DOHH2 (cell line): ENCODE data around the gene KCNJ14.

ENCODE experiments used
- H3F3A ChIP-seq: fragments of 200-600 bp; sonication (generic), shearing (Covaris generic); 2 replicates; pipeline ENCODE4 v1.6.0; 2016; ENCODE audit warnings: antibody characterized with exemption, mild to moderate bottlenecking; ENCODE audit not compliant: control insufficient read depth, insufficient read depth
- H3K27ac ChIP-seq: fragments of 200-600 bp; sonication (generic); 2 replicates; pipeline ENCODE4 v1.5.1; 2014; ENCODE audit warnings: low read depth, mild to moderate bottlenecking, low read length, moderate library complexity
- H3K27me3 ChIP-seq: fragments of 200-600 bp; sonication (generic); 2 replicates; pipeline ENCODE4 v1.6.1; 2014; ENCODE audit warnings: mild to moderate bottlenecking, low read length, mixed read lengths; ENCODE audit not compliant: control insufficient read depth
- H3K36me3 ChIP-seq: fragments of 200-600 bp; sonication (generic); 2 replicates; pipeline ENCODE4 v1.6.1; 2014; ENCODE audit warnings: mild to moderate bottlenecking, low read length, moderate library complexity, mixed read lengths; ENCODE audit not compliant: control insufficient read depth
- H3K4me1 ChIP-seq: fragments of 200-600 bp; sonication (generic); 2 replicates; pipeline ENCODE4 v1.6.1; 2014; ENCODE audit warnings: mild to moderate bottlenecking, low read length, mixed read lengths; ENCODE audit not compliant: control insufficient read depth
- H3K4me2 ChIP-seq: fragments of 200-600 bp; sonication (generic); 2 replicates; pipeline ENCODE4 v1.6.0; 2014; ENCODE audit warnings: mild to moderate bottlenecking, low read length, moderate library complexity
- H3K4me3 ChIP-seq: fragments of 200-600 bp; sonication (generic); 2 replicates; pipeline ENCODE4 v1.5.1; 2014; ENCODE audit warnings: mild to moderate bottlenecking, low read length, mixed read lengths
- H3K79me2 ChIP-seq: fragments of 200-600 bp; sonication (generic); 2 replicates; pipeline ENCODE4 v1.6.1; 2014; ENCODE audit warnings: mild to moderate bottlenecking, low read length, mixed read lengths; ENCODE audit not compliant: control insufficient read depth
- H3K9me2 ChIP-seq: fragments of 200-600 bp; sonication (generic); replicated peaks from 2 replicates; pipeline ENCODE4 v1.6.1; 2014; ENCODE audit warnings: mild to moderate bottlenecking, low read length, mixed read lengths; ENCODE audit not compliant: control insufficient read depth
- H3K9me3 ChIP-seq: fragments of 200-600 bp; sonication (generic); 2 replicates; pipeline ENCODE4 v1.6.1; 2014; ENCODE audit warnings: antibody characterized with exemption, low read length, mixed read lengths; ENCODE audit not compliant: control insufficient read depth, insufficient read depth
- H4K20me1 ChIP-seq: fragments of 200-600 bp; sonication (generic); 2 replicates; pipeline ENCODE4 v1.6.0; 2014; ENCODE audit warnings: low read depth, mild to moderate bottlenecking, antibody characterized with exemption, low read length, moderate library complexity; ENCODE audit not compliant: control insufficient read depth, insufficient read depth
- CTCF ChIP-seq: fragments of 200-600 bp; sonication (generic); IDR thresholded peaks from one replicate; pipeline ENCODE4 v1.5.1; 2014; ENCODE audit warnings: antibody characterized with exemption, mild to moderate bottlenecking, low read depth, low read length; ENCODE audit not compliant: poor library complexity, severe bottlenecking
- EZH2phosphoT487 ChIP-seq: fragments of 200-600 bp; sonication (generic); IDR thresholded peaks from 2 replicates; pipeline ENCODE4 v1.6.1; 2017; ENCODE audit warnings: borderline replicate concordance, mild to moderate bottlenecking, antibody characterized with exemption, low read length, moderate library complexity, mixed read lengths

The KCNJ14 gene

GRCh38 chr19:48419158-48419920, 36.0 kb upstream of the KCNJ14 start:
- H3K4me1 ChIP-seq = peaks cover 17% of the 10 kb centered on the region
- no peaks in the 10 kb centered on the region for H3K79me2 ChIP-seq
- no peaks in the 10 kb centered on the region for H3K9me2 ChIP-seq
- H3K9me3 ChIP-seq = no peaks in the 10 kb centered on the region
- TF ChIP-seq EZH2phosphoT487 (no peak), CTCF (no peak)
- no peaks in the 10 kb centered on the region for H4K20me1 ChIP-seq
- no peaks in the 10 kb centered on the region for H3F3A ChIP-seq
- no peaks in the 10 kb centered on the region for H3K36me3 ChIP-seq
- peak overlapping the region; percentile 50 for H3K4me3 ChIP-seq
- H3K27me3 ChIP-seq = peaks cover 6% of the 10 kb centered on the region
- no peak overlapping the region for H3K27ac ChIP-seq
- peak overlapping the region; percentile 55 for H3K4me2 ChIP-seq

GRCh38 chr19:48421548-48421947, 33.8 kb upstream of the KCNJ14 start:
- Histone ChIP-seq H3K4me2 (no peak overlapping the region), H3K4me1 (peaks cover 11% of the 10 kb centered on the region), H3F3A (0 out of 2 replicates have a peak, but pooled peaks cover 5% of the 10 kb centered on the region), H3K36me3 (no peaks in the 10 kb centered on the region), H4K20me1 (no peaks in the 10 kb centered on the region), H3K9me2 (no peaks in the 10 kb centered on the region), H3K27me3 (no peaks in the 10 kb centered on the region), H3K9me3 (no peaks in the 10 kb centered on the region), H3K79me2 (no peaks in the 10 kb centered on the region), H3K27ac (no peak overlapping the region), H3K4me3 (no peak overlapping the region)
- no peak for TF ChIP-seq CTCF
- no peak for TF ChIP-seq EZH2phosphoT487

DNA sequence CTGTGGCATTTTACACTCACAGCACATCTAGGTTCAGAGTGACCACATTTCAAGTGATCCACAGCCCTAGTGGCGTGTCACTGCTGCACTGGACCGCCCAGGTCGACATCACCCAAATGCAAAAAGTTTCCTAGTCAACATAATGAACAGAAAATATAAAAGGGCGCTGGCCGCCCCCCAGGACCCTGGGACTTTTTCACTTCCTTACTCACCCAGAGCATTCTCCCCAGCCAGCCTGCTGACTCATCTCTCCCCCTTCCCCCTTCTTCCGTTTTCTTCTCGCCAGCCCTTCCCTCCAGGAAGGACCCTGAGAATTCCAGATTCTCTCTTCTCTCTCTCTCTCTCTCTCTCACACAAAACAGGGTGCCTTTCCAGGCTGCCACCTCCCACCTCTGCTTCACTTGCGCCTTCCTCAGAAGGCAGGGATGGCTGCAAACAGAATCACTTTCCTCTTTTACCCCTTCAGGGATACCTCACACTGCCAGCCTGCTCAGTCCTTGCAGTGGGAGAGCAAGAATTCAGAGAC, 30.6 kb upstream of the KCNJ14 start:
- TF ChIP-seq EZH2phosphoT487 (no peak), CTCF (no peak)
- H3K4me2 ChIP-seq = peak overlapping the region; percentile 58

More for the DNA sequence above, 30.6 kb upstream of the KCNJ14 start:
- no peaks in the 10 kb centered on the region for H3K9me2 ChIP-seq
- no peaks in the 10 kb centered on the region for H3K36me3 ChIP-seq
- H3F3A ChIP-seq = 0 out of 2 replicates have a peak, but pooled peaks cover 5% of the 10 kb centered on the region
- H3K9me3 ChIP-seq = no peaks in the 10 kb centered on the region
- H4K20me1 ChIP-seq = no peaks in the 10 kb centered on the region
- no peaks in the 10 kb centered on the region for H3K79me2 ChIP-seq
- H3K4me3 ChIP-seq = peak overlapping the region; percentile 16
- H3K27me3 ChIP-seq = no peaks in the 10 kb centered on the region
- H3K27ac ChIP-seq = no peak overlapping the region
- H3K4me1 ChIP-seq = peaks cover 6% of the 10 kb centered on the region
